K562 (cell line): Measurements from ENCODE around the gene GDF9. TPM values are rescaled to one million over a fixed set of nuclear protein-coding genes. Genes with fewer than 3 reads are reported as not detected.
A peak's percentile ranks its signal among the peaks of the same experiment; 100 is the strongest.

Experiments used
- AFF4 ChIP-seq: sonication (generic); formaldehyde crosslinking; IDR thresholded peaks from 2 replicates; pipeline ENCODE4 v1.8.0; 2023; ENCODE audit warnings: mild to moderate bottlenecking, missing genetic modification reagents
- CREM ChIP-seq: IDR thresholded peaks from 2 replicates; pipeline ENCODE4 v1.6.1; 2014; ENCODE audit warnings: antibody characterized with exemption, low read depth
- ELF1 ChIP-seq: fragments of 200-800 bp; sonication (Bioruptor generic); IDR thresholded peaks from 2 replicates; pipeline ENCODE4 v1.6.1; 2016; ENCODE audit warnings: missing genetic modification characterization, missing compliant biosample characterization
- GABPB1 ChIP-seq: sonication (generic); formaldehyde crosslinking; IDR thresholded peaks from 2 replicates; pipeline ENCODE4 v1.8.0; 2022; ENCODE audit warnings: mild to moderate bottlenecking, missing genetic modification reagents
- MAZ ChIP-seq, 2 experiments: fragments of 450-650 bp in 1 of 2; sonication (generic) in 1 of 2; formaldehyde crosslinking; IDR thresholded peaks in 1 of 2; conservative IDR thresholded peaks in 1 of 2; 2 replicates each; pipeline versions ENCODE4 v1.4.0 to v1.5.0; 2020; ENCODE audit warnings: mild to moderate bottlenecking in 1 of 2, missing genetic modification reagents in 1 of 2
- MGA ChIP-seq: fragments of 450-650 bp; IDR thresholded peaks from 2 replicates; pipeline ENCODE4 v1.6.1; 2016; ENCODE audit warnings: mild to moderate bottlenecking, moderate library complexity
- MTF1 ChIP-seq: fragments of 250-450 bp; sonication (Bioruptor Pico); IDR thresholded peaks from 2 replicates; pipeline ENCODE4 v1.9.0; 2021; ENCODE audit warnings: moderate library complexity, mild to moderate bottlenecking, inconsistent platforms, borderline replicate concordance
- ZC3H4 ChIP-seq: sonication (generic); formaldehyde crosslinking; IDR thresholded peaks from 2 replicates; pipeline ENCODE4 v1.9.0; 2021; ENCODE audit warnings: missing genetic modification reagents, borderline replicate concordance
- polyA plus RNA-seq, 8 experiments: library from polyadenylated mRNA; depleted of rRNA in 4 of 8; stranded (reverse) in 5 of 8; unstranded in 3 of 8; fragments of >200 nt; fragmentation: Nextera tagmentation in 2 of 8; fragmentation: Illumina TruSeq in 1 of 8; extraction: Ambion mirVana in 2 of 8; extraction: Trizol in 1 of 8; gene quantifications; 2 replicates each; pipeline versions ENCODE4 v1.2.1 to v1.2.3, GENCODE V29; 2011 to 2014; ENCODE audit warnings: inconsistent platforms in 1 of 8, missing spikeins in 1 of 8
- total RNA-seq, 7 experiments: library from RNA; depleted of rRNA in 6 of 7; stranded (reverse); fragments of >200 nt in 6 of 7; fragmentation: Illumina TruSeq in 2 of 7; extraction: Trizol in 2 of 7; gene quantifications; 2 replicates each; pipeline versions ENCODE4 v1.2.1 to v1.2.3, GENCODE V29; 2011 to 2021; ENCODE audit warnings: low replicate concordance in 1 of 7

Gene GDF9
- total and polyA plus RNA-seq, 9 of the 15 experiments (the other 6 are each of a cell fraction or from before 2014, with no cell fraction given), result 0.10 to 0.70 (median 0.20) TPM; not detected in 1

- 0 out of 2 replicates have a peak, but pooled peaks have one; percentile 24 for TF ChIP-seq MGA
- TF ChIP-seq GABPB1 (CRISPR knock-in tag), result peak; percentile 62
- TF ChIP-seq ZC3H4, result peak; percentile 72; the same call in 1 of the 2 replicates
- TF ChIP-seq CREM, result peak; percentile 55; the same call in 1 of the 2 replicates
- TF ChIP-seq MAZ (CRISPR knock-in tag; conservative IDR thresholded peaks at IDR 0.05 in 1 of 2, IDR thresholded peaks at IDR 0.05 in 1 of 2), result 0 out of 4 replicates have a peak, but pooled peaks of 1 of the 2 experiments have one; percentile 32
- peak; percentile 55; the same call in 1 of the 2 replicates for TF ChIP-seq AFF4 (CRISPR knock-in tag)
- TF ChIP-seq MTF1 (CRISPR knock-in tag), result no peak
- no peak for TF ChIP-seq ELF1 (tag)
These were observed 36.4 kb downstream of the GDF9 start (continued) for GRCh38 chr5:132829742-132830435.
